Measurements from ENCODE around the gene JAK3. TPM values are rescaled to one million over a fixed set of nuclear protein-coding genes. Genes with fewer than 3 reads are reported as not detected.

JAK3 gene
- total and polyA plus RNA-seq, 2 of the 13 experiments (the other 11 are each of a cell fraction or from before 2014, with no cell fraction given) = 3.4 to 18.6 TPM

- H3K27ac ChIP-seq (ENCODE audit: extremely low read length, insufficient read depth, low read length) = no peak overlapping the region
- H4K20me1 ChIP-seq (ENCODE audit: insufficient read depth, low read length) = no peaks in the 10 kb centered on the region
- H2AFZ ChIP-seq (ENCODE audit: low read length) = no peak overlapping the region
- in situ Hi-C loops (cut with HindIII; ENCODE audit: extremely low pct_ligation_motif_present, low pct_unique_long_range_greater_than_20kb) (no loop called here), intact Hi-C loops (cut with micrococcal nuclease; ENCODE audit: unreplicated experiment) (no loop called here)
- BruUV-seq (replicated peaks) = no TSS peak
- CTCF ChIA-PET (ENCODE audit: low intra/inter-chr PET ratio, low total read pairs) = no interaction called here
- H3K9me3 ChIP-seq (ENCODE audit: low read length) = no peaks in the 10 kb centered on the region
- no peak for DNase-seq (ENCODE audit: low spot score)
- no peaks in the 10 kb centered on the region for H3K79me2 ChIP-seq (ENCODE audit: insufficient read depth, low read length)
- TF ChIP-seq PHF20 (CRISPR knock-in tag; IDR thresholded peaks at IDR 0.05) = no peak
- no peak for TF ChIP-seq RBFOX2 (IDR thresholded peaks at IDR 0.05; ENCODE audit: low read depth, low read length)
- no peak for TF ChIP-seq SIX1 (CRISPR knock-in tag; IDR thresholded peaks at IDR 0.05; ENCODE audit: borderline replicate concordance)
- no peak for TF ChIP-seq ZNF510 (CRISPR knock-in tag; IDR thresholded peaks at IDR 0.05; ENCODE audit: low read depth)
- no peak for TF ChIP-seq ATF7 (IDR thresholded peaks at IDR 0.05)
- TF ChIP-seq ATF7 (CRISPR knock-in tag; IDR thresholded peaks at IDR 0.05) = no peak
- TF ChIP-seq ZNF512B (CRISPR knock-in tag; IDR thresholded peaks at IDR 0.05; ENCODE audit: borderline replicate concordance) = no peak
- no peak for TF ChIP-seq MTERF4 (CRISPR knock-in tag; IDR thresholded peaks at IDR 0.05)
- FAIRE-seq = no peak
- no peak overlapping the region for H3K9ac ChIP-seq (ENCODE audit: insufficient read depth, low read depth, low read length)
- no peak for ATAC-seq
- no peak overlapping the region for H3K4me3 ChIP-seq (replicated peaks in 1 of 3; ENCODE audit: insufficient read depth in 1 of 3, low read depth in 2 of 3, low read length in 3 of 3)
- H3K36me3 ChIP-seq (replicated peaks in 1 of 2; ENCODE audit: control insufficient read depth in 1 of 2, insufficient read depth in 2 of 2, low read length in 2 of 2) = peaks cover 4 to 6% of the 10 kb centered on the region in 2 experiments; a peak in 2 of 5 replicates
- H3K4me1 ChIP-seq (ENCODE audit: insufficient read depth, low read length) = peaks cover under 1% of the 10 kb centered on the region; the same call in 1 of the 2 replicates
- POLR2A ChIA-PET = interaction anchor here (1.4 kb wide), 1 partner anchor 18 kb away, joined by 3 read pairs; the partner anchor contains the start of gene RPL18A
- no peaks in the 10 kb centered on the region; a peak in 1 of 5 replicates for H3K27me3 ChIP-seq (ENCODE audit: control insufficient read depth in 1 of 2, insufficient read depth in 2 of 2, low read length in 2 of 2)
- H3K4me2 ChIP-seq (ENCODE audit: low read depth, low read length) = no peak overlapping the region
- 97% methylated on average over 20 of the region's 30 CpGs for WGBS (ENCODE audit: low lambda C conversion rate)
Measured at GRCh38 chr19:17841371-17841809, 6.4 kb downstream of the JAK3 start.
